Bronchial epithelial cell (primary cell): ENCODE measurements around the gene OLFM2. TPM values are rescaled to one million over a fixed set of nuclear protein-coding genes. Genes with fewer than 3 reads are reported as not detected.

ENCODE experiments used
- DNase-seq: peaks from one replicate; pipeline ENCODE4 v3.0.0-alpha.2; 2010; ENCODE audit warnings: low read depth
- FAIRE-seq: peaks from 2 replicates; lab custom pipeline; 2011; peaks lifted over from hg19 to GRCh38; lab: Jason Lieb, UNC
- H3K27me3 ChIP-seq: 2 replicates; pipeline ENCODE4 v1.5.1; 2011; ENCODE audit warnings: low read length; ENCODE audit not compliant: control insufficient read depth, insufficient read depth
- H3K36me3 ChIP-seq: 2 replicates; pipeline ENCODE4 v1.5.1; 2011; ENCODE audit warnings: low read length; ENCODE audit not compliant: control insufficient read depth, insufficient read depth
- H3K4me3 ChIP-seq: 2 replicates; pipeline ENCODE4 v1.5.1; 2011; ENCODE audit warnings: mild to moderate bottlenecking, low read depth, low read length, control low read depth
- CTCF ChIP-seq: IDR thresholded peaks from 2 replicates; pipeline ENCODE4 v1.5.1; 2011; ENCODE audit warnings: mild to moderate bottlenecking, moderate library complexity, low read length, control low read depth, inconsistent platforms; ENCODE audit not compliant: insufficient read depth, severe bottlenecking
- total RNA-seq: library from RNA; depleted of rRNA; stranded (reverse); fragments of >200 nt; gene quantifications from 2 replicates; pipeline ENCODE4 v1.2.1, GENCODE V29; 2014

The OLFM2 gene
- total RNA-seq, 1 donor from 2014 or later = under 0.01 TPM

GRCh38 chr19:9875031-9875627 lies 61.2 kb downstream of the OLFM2 start:
- no peak for FAIRE-seq
- DNase-seq = no peak
- H3K4me3 ChIP-seq = no peak overlapping the region
- no peak for TF ChIP-seq CTCF
- H3K36me3 ChIP-seq = no peaks in the 10 kb centered on the region
- no peaks in the 10 kb centered on the region for H3K27me3 ChIP-seq

- Histone ChIP-seq H3K27me3 (no peaks in the 10 kb centered on the region), H3K4me3 (no peak overlapping the region), H3K36me3 (no peaks in the 10 kb centered on the region)
- DNase-seq (no peak), FAIRE-seq (no peak)
- TF ChIP-seq CTCF = no peak
Observed at GRCh38 chr19:9872618-9873242, 63.6 kb downstream of the OLFM2 start.

- no peak for TF ChIP-seq CTCF
- DNase-seq = no peak
- Histone ChIP-seq H3K27me3 (no peaks in the 10 kb centered on the region), H3K36me3 (no peaks in the 10 kb centered on the region), H3K4me3 (no peak overlapping the region)
- FAIRE-seq = peak; percentile 7
Observed at GRCh38 chr19:9871626-9872338, 64.5 kb downstream of the OLFM2 start.

- Histone ChIP-seq H3K27me3 (no peaks in the 10 kb centered on the region), H3K36me3 (no peaks in the 10 kb centered on the region), H3K4me3 (no peak overlapping the region)
- no peak for DNase-seq
- no peak for TF ChIP-seq CTCF
- FAIRE-seq = no peak
Observed at GRCh38 chr19:9868983-9869617, 67.2 kb downstream of the OLFM2 start.

- no peaks in the 10 kb centered on the region for H3K27me3 ChIP-seq
- FAIRE-seq = no peak
- no peak for TF ChIP-seq CTCF
- no peaks in the 10 kb centered on the region for H3K36me3 ChIP-seq
- no peak overlapping the region for H3K4me3 ChIP-seq
- DNase-seq = no peak
Observed at GRCh38 chr19:9865732-9866501, 70.4 kb downstream of the OLFM2 start.
